ENCODE measurements around the gene SEMA3B.
"Not testable (repeated sequence)": the region's sequence is repeated elsewhere in the genome, so short reads cannot be mapped to it uniquely, and the experiment has no call there.

The SEMA3B gene

DNA sequence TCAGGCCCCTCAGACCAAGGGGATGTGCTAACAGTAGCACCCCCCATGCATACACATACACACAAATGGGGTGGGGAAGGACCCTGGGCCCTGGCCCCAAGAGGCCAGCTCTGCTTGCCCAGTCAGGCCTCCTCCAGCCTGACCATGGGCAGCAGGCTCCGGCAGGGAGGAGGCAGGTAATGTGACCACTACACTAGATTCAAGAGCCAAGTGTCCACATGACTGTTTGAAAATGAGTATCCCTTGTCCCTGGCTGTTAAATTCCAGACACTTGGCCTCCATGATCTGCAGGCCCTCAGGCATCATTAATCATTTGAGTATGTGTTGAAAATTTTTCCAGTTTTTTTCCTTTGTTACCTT, 46.8 kb upstream of the SEMA3B start:
- Histone ChIP-seq H3K4me3 (ENCODE audit: low read depth, low read length) (no peak overlapping the region), H3K27me3 (replicated peaks) (no peaks in the 10 kb centered on the region), H3K27ac (no peak overlapping the region), H3K36me3 (replicated peaks) (no peaks in the 10 kb centered on the region)
- TF ChIP-seq, protein P1, sequence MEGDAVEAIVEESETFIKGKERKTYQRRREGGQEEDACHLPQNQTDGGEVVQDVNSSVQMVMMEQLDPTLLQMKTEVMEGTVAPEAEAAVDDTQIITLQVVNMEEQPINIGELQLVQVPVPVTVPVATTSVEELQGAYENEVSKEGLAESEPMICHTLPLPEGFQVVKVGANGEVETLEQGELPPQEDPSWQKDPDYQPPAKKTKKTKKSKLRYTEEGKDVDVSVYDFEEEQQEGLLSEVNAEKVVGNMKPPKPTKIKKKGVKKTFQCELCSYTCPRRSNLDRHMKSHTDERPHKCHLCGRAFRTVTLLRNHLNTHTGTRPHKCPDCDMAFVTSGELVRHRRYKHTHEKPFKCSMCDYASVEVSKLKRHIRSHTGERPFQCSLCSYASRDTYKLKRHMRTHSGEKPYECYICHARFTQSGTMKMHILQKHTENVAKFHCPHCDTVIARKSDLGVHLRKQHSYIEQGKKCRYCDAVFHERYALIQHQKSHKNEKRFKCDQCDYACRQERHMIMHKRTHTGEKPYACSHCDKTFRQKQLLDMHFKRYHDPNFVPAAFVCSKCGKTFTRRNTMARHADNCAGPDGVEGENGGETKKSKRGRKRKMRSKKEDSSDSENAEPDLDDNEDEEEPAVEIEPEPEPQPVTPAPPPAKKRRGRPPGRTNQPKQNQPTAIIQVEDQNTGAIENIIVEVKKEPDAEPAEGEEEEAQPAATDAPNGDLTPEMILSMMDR (IDR thresholded peaks at IDR 0.05; ENCODE audit: low read depth, low read length, missing control alignments): no peak
- in situ Hi-C loops (cut with HindIII; ENCODE audit: low pct_ligation_motif_present, low sequenced_read_pairs): no loop called here
- DNase-seq: no peak

DNA sequence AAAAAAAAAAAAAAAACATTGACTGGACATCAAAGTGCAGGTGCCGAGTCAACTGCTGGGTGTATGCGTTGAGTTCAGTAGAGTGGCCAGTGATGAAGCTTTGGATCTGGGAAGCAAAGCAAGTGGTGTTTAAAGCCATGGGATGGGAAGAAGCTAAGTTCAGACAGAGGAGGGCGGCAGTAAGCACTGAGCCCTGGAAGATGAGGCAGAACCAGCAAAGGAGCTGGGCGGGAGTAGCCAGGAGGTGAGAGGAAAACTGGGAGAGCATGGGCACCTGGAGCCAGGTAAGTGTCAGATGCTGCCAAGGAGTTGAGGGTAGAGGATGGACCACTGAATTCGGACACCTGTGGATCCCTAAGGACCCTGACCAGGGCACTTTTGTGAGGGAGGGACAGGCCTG, 44.3 kb upstream of the SEMA3B start:
- Histone ChIP-seq H3K36me3 (replicated peaks) (no peaks in the 10 kb centered on the region), H3K27ac (no peak overlapping the region), H3K4me3 (ENCODE audit: low read depth, low read length) (no peak overlapping the region), H3K27me3 (replicated peaks) (no peaks in the 10 kb centered on the region)
- TF ChIP-seq, protein P1 (IDR thresholded peaks at IDR 0.05; ENCODE audit: low read depth, low read length, missing control alignments): no peak
- DNase-seq: no peak
- in situ Hi-C loops (cut with HindIII; ENCODE audit: low pct_ligation_motif_present, low sequenced_read_pairs): no loop called here

DNA sequence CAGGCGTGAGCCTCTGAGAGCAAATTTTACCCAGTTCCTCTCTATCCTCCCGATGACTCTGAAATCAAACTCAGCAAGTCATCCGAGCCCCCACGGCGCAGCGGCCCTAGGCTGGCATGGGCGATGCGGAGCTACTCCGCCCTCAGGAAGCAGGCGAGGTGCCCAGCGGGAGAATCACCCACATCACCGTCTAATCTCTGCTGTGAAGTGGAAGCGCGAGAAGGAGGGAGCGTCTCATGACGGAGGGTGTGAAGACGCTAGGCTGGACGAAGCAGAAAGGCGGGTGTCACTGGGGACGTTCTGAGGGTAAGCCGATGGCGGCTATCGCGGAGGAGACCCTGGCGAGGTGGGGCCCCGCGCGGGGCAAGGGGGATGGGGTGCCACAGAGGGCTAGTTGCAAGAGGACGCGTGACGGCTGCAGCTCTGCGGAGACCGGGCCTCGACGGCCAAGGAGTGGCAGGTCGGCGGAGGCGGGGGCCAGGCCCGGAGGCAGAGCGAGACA, 42.0 kb upstream of the SEMA3B start:
- no peaks in the 10 kb centered on the region for H3K27me3 ChIP-seq (replicated peaks)
- no peak for DNase-seq
- H3K27ac ChIP-seq: no peak overlapping the region
- H3K36me3 ChIP-seq (replicated peaks): no peaks in the 10 kb centered on the region
- H3K4me3 ChIP-seq (ENCODE audit: low read depth, low read length): peak overlapping the region; percentile 60
- in situ Hi-C loops (cut with HindIII; ENCODE audit: low pct_ligation_motif_present, low sequenced_read_pairs): no loop called here
- TF ChIP-seq, protein P1 (IDR thresholded peaks at IDR 0.05; ENCODE audit: low read depth, low read length, missing control alignments): no peak

DNA sequence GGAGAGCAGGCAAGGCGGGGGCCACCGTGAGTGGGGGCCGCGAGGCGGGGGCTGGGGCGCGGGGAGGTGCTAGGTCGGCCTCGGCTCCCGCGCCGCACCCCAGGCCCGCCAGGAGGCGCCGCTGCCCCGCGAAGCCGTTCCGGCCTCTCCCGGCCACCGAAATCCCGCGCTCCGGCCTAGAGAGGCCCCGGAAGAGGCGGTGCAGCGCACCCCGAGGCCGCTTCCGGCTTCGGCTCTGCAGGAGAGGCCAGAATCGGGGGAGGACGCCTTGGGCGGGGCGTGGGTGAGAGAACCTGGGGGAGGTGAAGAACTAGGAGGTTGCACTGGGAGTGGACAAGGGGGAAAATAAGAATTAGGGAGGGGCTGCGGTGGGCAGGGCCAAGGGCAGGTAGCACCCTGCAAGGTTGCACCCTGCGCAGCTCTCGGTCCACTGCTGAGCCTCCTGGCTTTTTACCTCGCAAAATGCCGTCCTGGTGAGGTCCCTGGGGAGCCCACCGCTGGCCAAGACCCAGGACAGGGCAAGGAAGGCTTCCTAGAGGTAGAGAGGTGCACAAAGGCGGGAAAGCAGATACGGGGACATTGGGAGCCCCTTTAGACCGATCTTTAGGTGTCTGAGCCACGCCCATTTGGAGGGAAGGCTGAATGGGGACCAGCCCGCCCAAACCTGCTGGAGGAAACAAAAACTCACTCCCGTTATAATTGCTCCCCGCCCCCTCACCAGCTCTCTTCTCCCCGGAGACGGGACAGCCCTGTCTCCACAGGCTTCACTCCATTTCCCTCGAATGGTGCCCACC, 41.4 kb upstream of the SEMA3B start:
- TF ChIP-seq, protein P1 (IDR thresholded peaks at IDR 0.05; ENCODE audit: low read depth, low read length, missing control alignments): peak; percentile 56
- DNase-seq: peak; percentile 67

GRCh38 chr3:50228184-50228763, 40.7 kb upstream of the SEMA3B start:
- H3K27me3 ChIP-seq (replicated peaks); H3K36me3 ChIP-seq (replicated peaks); H3K27ac ChIP-seq; in situ Hi-C loops (cut with HindIII; ENCODE audit: low pct_ligation_motif_present, low sequenced_read_pairs); DNase-seq: not testable (repeated sequence)
- peak overlapping the region; percentile 81 for H3K4me3 ChIP-seq (ENCODE audit: low read depth, low read length)

More for the DNA sequence above, 41.4 kb upstream of the SEMA3B start:
- Histone ChIP-seq H3K27ac (no peak overlapping the region), H3K4me3 (ENCODE audit: low read depth, low read length) (peak overlapping the region; percentile 81), H3K36me3 (replicated peaks) (no peaks in the 10 kb centered on the region), H3K27me3 (replicated peaks) (no peaks in the 10 kb centered on the region)
- in situ Hi-C loops (cut with HindIII; ENCODE audit: low pct_ligation_motif_present, low sequenced_read_pairs): no loop called here

DNA sequence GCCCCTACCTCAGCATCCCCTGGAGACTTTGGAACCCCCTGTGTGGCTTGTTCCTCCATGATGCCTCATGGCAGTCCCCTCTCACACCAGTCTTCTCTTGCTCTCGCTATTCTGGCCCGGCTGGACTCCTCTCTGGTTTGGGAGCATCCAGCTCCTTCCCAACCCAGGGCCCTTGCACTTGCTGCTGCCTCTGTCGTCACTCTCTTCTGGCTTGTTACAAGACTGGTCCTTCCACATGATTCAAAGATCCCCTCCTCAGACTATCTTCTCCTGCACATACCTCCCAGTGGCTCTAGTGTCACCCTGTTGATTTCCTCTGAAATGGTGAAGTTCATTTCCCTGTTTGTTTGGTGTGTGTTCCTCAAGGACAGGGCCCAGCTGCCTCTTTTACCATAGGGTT, 39.5 kb upstream of the SEMA3B start:
- Histone ChIP-seq H3K36me3 (replicated peaks) (no peaks in the 10 kb centered on the region), H3K4me3 (ENCODE audit: low read depth, low read length) (no peak overlapping the region), H3K27me3 (replicated peaks) (no peaks in the 10 kb centered on the region), H3K27ac (no peak overlapping the region)
- in situ Hi-C loops (cut with HindIII; ENCODE audit: low pct_ligation_motif_present, low sequenced_read_pairs): no loop called here
- TF ChIP-seq, protein P1 (IDR thresholded peaks at IDR 0.05; ENCODE audit: low read depth, low read length, missing control alignments): no peak
- DNase-seq: no peak

Data from brain microvascular endothelial cell (primary cell).